ENCODE results near the gene RPAP2.

DNA sequence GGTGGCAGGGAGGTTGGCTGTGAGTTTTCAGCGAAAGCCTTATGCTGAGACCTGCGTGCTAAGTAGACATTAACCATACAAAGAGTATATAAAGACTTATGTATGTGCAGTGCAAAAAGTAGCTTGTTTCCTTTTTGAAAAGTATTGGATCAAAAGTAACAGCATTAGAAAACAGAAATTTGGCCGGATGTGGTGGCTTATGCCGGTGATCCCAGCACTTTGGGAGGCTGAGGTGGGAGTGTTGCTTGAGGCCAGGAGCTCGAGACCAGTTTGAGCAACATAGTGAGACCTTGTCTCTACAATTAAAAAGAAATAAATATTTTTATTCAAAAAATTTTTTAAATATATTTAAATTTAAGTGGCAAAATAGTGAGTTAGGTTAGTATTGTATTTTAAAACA lies 2.2 kb downstream of the RPAP2 start:
- TF ChIP-seq, protein P1, sequence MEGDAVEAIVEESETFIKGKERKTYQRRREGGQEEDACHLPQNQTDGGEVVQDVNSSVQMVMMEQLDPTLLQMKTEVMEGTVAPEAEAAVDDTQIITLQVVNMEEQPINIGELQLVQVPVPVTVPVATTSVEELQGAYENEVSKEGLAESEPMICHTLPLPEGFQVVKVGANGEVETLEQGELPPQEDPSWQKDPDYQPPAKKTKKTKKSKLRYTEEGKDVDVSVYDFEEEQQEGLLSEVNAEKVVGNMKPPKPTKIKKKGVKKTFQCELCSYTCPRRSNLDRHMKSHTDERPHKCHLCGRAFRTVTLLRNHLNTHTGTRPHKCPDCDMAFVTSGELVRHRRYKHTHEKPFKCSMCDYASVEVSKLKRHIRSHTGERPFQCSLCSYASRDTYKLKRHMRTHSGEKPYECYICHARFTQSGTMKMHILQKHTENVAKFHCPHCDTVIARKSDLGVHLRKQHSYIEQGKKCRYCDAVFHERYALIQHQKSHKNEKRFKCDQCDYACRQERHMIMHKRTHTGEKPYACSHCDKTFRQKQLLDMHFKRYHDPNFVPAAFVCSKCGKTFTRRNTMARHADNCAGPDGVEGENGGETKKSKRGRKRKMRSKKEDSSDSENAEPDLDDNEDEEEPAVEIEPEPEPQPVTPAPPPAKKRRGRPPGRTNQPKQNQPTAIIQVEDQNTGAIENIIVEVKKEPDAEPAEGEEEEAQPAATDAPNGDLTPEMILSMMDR (IDR thresholded peaks at IDR 0.05), result no peak
- no peak for TF ChIP-seq POLR2A (IDR thresholded peaks at IDR 0.05)
- no peak for TF ChIP-seq POLR2AphosphoS5 (IDR thresholded peaks at IDR 0.05)
- no peak for TF ChIP-seq EP300 (IDR thresholded peaks at IDR 0.05; ENCODE audit: low read depth)

Data from transverse colon (tissue), 4 donors.